ENCODE results near the gene KCNIP1.

DNA sequence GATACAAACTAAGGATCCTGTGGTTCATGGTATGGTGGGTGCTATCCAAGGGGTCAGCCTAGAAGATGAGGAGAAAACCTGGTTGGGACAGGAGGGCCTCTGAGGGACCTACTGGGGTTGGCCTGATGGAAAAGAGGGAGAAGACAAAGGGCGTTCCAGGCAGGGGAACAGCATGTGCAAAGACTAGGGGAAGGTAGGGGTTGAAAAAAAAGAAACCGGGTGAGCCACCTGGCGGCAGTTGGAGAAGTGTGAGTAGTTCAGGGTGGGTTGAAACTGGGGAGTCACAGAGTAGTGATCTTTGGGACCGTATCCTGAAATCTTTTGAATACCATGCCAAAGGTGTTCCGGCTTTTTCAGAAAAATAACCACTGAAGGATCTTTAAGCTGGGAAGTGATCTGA, 271.0 kb downstream of the KCNIP1 start:
- TF ChIP-seq, protein P1, sequence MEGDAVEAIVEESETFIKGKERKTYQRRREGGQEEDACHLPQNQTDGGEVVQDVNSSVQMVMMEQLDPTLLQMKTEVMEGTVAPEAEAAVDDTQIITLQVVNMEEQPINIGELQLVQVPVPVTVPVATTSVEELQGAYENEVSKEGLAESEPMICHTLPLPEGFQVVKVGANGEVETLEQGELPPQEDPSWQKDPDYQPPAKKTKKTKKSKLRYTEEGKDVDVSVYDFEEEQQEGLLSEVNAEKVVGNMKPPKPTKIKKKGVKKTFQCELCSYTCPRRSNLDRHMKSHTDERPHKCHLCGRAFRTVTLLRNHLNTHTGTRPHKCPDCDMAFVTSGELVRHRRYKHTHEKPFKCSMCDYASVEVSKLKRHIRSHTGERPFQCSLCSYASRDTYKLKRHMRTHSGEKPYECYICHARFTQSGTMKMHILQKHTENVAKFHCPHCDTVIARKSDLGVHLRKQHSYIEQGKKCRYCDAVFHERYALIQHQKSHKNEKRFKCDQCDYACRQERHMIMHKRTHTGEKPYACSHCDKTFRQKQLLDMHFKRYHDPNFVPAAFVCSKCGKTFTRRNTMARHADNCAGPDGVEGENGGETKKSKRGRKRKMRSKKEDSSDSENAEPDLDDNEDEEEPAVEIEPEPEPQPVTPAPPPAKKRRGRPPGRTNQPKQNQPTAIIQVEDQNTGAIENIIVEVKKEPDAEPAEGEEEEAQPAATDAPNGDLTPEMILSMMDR (conservative IDR thresholded peaks at IDR 0.05; ENCODE audit: low read length) = no peak
- no peak for TF ChIP-seq EZH2phosphoT487 (IDR thresholded peaks at IDR 0.05; ENCODE audit: borderline replicate concordance)

All from Loucy (cell line).